Heart left ventricle (tissue), 16 donors: ENCODE measurements around the gene RBM5. TPM values are rescaled to one million over a fixed set of nuclear protein-coding genes. Genes with fewer than 3 reads are reported as not detected.
"Not testable (repeated sequence)": the region's sequence is repeated elsewhere in the genome, so short reads cannot be mapped to it uniquely, and the experiment has no call there.

Experiments used
- ATAC-seq, 4 donors: fragments of 200-7000 bp; cut with Tn5 transposase; one replicate each; pipeline ENCODE4 v1.9.1; 2020 to 2022; ENCODE audit warnings: moderate library complexity in 4 of 4, mild to moderate bottlenecking in 3 of 4, moderate number of reproducible peaks in 1 of 4
- DNase-seq, 5 donors: peaks; one replicate each; pipeline ENCODE4 v3.0.0-alpha.2; 2020
- H3K27ac ChIP-seq, 12 donors: fragments of 200-600 bp; sonication (generic) in 4 of 12; one replicate each; pipeline versions ENCODE4 v1.5.0 to v1.8.0; 2016 to 2022; ENCODE audit warnings: mild to moderate bottlenecking in 2 of 12
- H3K27me3 ChIP-seq, 9 donors: fragments of 200-600 bp; sonication (generic) in 2 of 9; one replicate each; pipeline versions ENCODE4 v1.5.1 to v1.8.0; 2016 to 2022; ENCODE audit warnings: mild to moderate bottlenecking in 3 of 9
- H3K36me3 ChIP-seq, 9 donors: fragments of 200-600 bp; sonication (generic) in 2 of 9; one replicate each; pipeline versions ENCODE4 v1.5.0 to v1.8.0; 2018 to 2022; ENCODE audit warnings: mild to moderate bottlenecking in 2 of 9
- H3K4me1 ChIP-seq, 12 donors: fragments of 200-600 bp; sonication (generic) in 4 of 12; one replicate each; pipeline versions ENCODE4 v1.5.0 to v1.8.0; 2016 to 2022; ENCODE audit warnings: mild to moderate bottlenecking in 3 of 12
- H3K4me3 ChIP-seq, 12 donors: fragments of 200-600 bp; sonication (generic) in 4 of 12; one replicate each; pipeline versions ENCODE4 v1.5.0 to v1.8.0; 2017 to 2022; ENCODE audit warnings: mild to moderate bottlenecking in 9 of 12, moderate library complexity in 4 of 12
- H3K9me3 ChIP-seq, 12 donors: fragments of 200-600 bp; sonication (generic) in 4 of 12; one replicate each; pipeline versions ENCODE4 v1.5.0 to v1.8.0; 2016 to 2022; ENCODE audit warnings: mild to moderate bottlenecking in 1 of 12
- POLR2A ChIP-seq, 2 donors: fragments of 450-650 bp; IDR thresholded peaks; one replicate each; pipeline ENCODE4 v1.6.1; 2017; ENCODE audit warnings: antibody characterized with exemption in 2 of 2, mild to moderate bottlenecking in 2 of 2, moderate library complexity in 2 of 2
- WGBS, 4 donors: extraction: QIAGEN DNeasy Blood & Tissue Kit in 2 of 4; methylation state at CpG; one replicate each; pipeline versions ENCODE4 v1.1.5 to v1.1.7; 2013 to 2018; 5-methylcytosine and 5-hydroxymethylcytosine counted together
- intact Hi-C, 10 donors: fragments of 100-400 bp; cut with DNase I; formaldehyde crosslinking; loops; one replicate each; pipeline versions ENCODE4 v1.11.1 to v1.14.2; 2022
- polyA plus RNA-seq, 2 donors: library from polyadenylated mRNA; stranded (reverse); fragments of 200-250 nt; gene quantifications; one replicate each; pipeline ENCODE4 v1.2.3, GENCODE V29; 2013
- total RNA-seq, 9 donors: library from RNA; depleted of rRNA in 2 of 9; stranded (reverse); fragments of >200 nt in 2 of 9; fragmentation: NEBNext Ultra II Directional in 3 of 9; extraction: Animal tissue kit (Norgen Biotek cat#: 25700) in 3 of 9; gene quantifications; one replicate each; pipeline versions ENCODE4 v1.1.0 to v1.2.4, GENCODE V29; 2016 to 2023
- TF ChIP-seq, protein P1 (sequence below), 12 donors: fragments of 200-600 bp; sonication (generic) in 4 of 12; IDR thresholded peaks; one replicate each; pipeline versions ENCODE4 v1.5.0 to v1.8.0; 2018 to 2022; ENCODE audit warnings: antibody characterized with exemption in 12 of 12, mild to moderate bottlenecking in 5 of 12
- donor health status: ischemic (EF 13 %, LVEDD 7.1; RV severe dilation, severe dysfunction).
- donor health status: healthy with polysubstance abuse.
- donor health status: DM: no; HTN: yes; CAD: no.
- donor health status: DM: no; HTN: no; CAD: no.
- donor health status: ischemic (EF 25% LVEDD 6.9; RV normal size, moderate dysfunction).
- donor health status: ischemic (EF 25% LVEDD 5.7; RV mildly dilated, moderate dysfunction).
- donor health status: healthy.
- donor health status: DM: yes; HTN: yes; CAD: no.
- donor health status: ischemic (EF 35%, LVEDD 5.7; RV mildly dilated, moderate dysfunction).
- donor health status: nonischemic (EF 11% LVEDD 7.7; RV severe dilation, severe dysfunction).
- donor health status: DM: yes; HTN: yes; CAD: no.
- donor health status: PGD.
- donor health status: ischemic (EF 29% LVEDD 5.4; RV normal size, mild dysfunction).
- donor health status: nonischemic (EF 23%, LVEDD 6.1; RV moderate dilation, normal function).

RBM5 gene
- total and polyA plus RNA-seq, 11 donors, result 32.5 to 77.3 (median 52.2) TPM

DNA sequence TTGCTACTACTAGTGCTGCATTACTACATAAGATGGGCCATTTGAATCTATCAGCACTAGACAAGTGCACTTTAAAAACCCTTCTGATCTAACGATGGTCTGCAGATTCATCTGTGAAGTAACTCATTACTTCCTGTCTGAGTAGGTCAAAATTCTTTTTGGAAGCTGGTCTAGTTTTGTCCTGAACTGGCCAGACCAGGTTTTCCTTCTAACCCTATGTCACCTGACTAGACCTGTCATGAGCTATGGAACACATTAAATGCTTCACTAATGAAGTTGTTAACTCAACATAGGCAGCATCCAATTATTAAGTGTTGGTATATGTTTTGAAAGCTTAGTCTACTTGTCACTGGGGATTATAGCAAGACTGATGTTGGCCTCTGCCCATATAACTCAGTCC is 10.1 kb upstream of the RBM5 start:
- Histone ChIP-seq H3K9me3 (no peaks in the 10 kb centered on the region), H3K27ac (no peak overlapping the region), H3K4me3 (no peak overlapping the region), H3K36me3 (peaks cover 0 to 50% (median 42%) of the 10 kb centered on the region in 9 donors), H3K4me1 (peaks cover 0 to 16% (median 0%) of the 10 kb centered on the region in 12 donors), H3K27me3 (no peaks in the 10 kb centered on the region)
- no peak for TF ChIP-seq POLR2A (IDR thresholded peaks at IDR 0.05)
- TF ChIP-seq, protein P1, sequence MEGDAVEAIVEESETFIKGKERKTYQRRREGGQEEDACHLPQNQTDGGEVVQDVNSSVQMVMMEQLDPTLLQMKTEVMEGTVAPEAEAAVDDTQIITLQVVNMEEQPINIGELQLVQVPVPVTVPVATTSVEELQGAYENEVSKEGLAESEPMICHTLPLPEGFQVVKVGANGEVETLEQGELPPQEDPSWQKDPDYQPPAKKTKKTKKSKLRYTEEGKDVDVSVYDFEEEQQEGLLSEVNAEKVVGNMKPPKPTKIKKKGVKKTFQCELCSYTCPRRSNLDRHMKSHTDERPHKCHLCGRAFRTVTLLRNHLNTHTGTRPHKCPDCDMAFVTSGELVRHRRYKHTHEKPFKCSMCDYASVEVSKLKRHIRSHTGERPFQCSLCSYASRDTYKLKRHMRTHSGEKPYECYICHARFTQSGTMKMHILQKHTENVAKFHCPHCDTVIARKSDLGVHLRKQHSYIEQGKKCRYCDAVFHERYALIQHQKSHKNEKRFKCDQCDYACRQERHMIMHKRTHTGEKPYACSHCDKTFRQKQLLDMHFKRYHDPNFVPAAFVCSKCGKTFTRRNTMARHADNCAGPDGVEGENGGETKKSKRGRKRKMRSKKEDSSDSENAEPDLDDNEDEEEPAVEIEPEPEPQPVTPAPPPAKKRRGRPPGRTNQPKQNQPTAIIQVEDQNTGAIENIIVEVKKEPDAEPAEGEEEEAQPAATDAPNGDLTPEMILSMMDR (IDR thresholded peaks at IDR 0.05), result no peak
- intact Hi-C loops, result no loop called here
- DNase-seq (no peak), ATAC-seq (no peak)
- WGBS, 4 donors, result 11 to 20% (median 14%) methylated on average over 1 of the region's 1 CpG

DNA sequence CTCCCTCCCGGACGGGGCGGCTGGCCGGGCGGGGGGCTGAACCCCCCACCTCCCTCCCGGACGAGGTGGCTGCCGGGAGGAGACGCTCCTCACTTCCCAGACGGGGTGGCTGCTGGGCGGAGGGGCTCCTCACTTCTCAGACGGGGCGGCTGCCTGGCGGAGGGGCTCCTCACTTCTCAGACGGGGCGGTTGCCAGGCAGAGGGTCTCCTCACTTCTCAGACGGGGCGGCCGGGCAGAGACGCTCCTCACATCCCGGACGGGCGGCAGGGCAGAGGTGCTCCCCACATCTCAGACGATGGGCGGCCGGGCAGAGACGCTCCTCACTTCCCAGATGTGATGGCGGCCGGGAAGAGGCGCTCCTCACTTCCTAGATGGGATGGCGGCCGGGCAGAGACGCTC is 3.8 kb upstream of the RBM5 start:
- H3K4me1 ChIP-seq, result peaks cover 0 to 21% (median 3%) of the 10 kb centered on the region in 12 donors
- WGBS, 4 donors, result 93 to 95% (median 94%) methylated on average over 12 to 26 of the region's 33 CpGs; no CpG with 5 or more reads in 1 of the 4 donors
- intact Hi-C loops, result loop anchor here in 1 of 10 donors (10.0 kb wide), 1 partner anchor 240 kb away; no protein-coding TSS in a partner anchor
- not testable (repeated sequence) for H3K27me3 ChIP-seq, H3K27ac ChIP-seq, ATAC-seq, DNase-seq, H3K9me3 ChIP-seq, H3K4me3 ChIP-seq, H3K36me3 ChIP-seq

DNA sequence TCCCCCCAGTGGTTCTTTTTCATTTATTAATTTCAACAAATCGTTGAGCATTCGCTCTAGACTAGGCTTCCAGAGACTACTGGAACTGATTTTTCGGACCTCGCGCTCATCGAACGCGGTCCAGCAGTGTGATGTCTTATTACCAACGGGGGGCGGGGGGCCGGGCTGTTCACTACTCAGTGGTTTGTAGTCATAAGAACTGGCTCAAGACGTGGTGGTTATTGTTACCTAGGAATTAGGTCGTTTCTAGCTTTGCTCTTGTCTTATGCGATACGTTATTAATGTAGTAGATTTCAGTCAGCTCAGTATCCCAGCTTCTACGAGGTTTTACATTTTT is 858 bp downstream of the RBM5 start:
- Histone ChIP-seq H3K27ac (peak overlapping the region; percentile 91 to 98 (median 96)), H3K4me3 (peak overlapping the region; percentile 61 to 99 (median 89)), H3K4me1 (peaks cover 2 to 33% (median 21%) of the 10 kb centered on the region in 12 donors), H3K36me3 (peaks cover 2 to 46% (median 43%) of the 10 kb centered on the region in 9 donors), H3K27me3 (no peaks in the 10 kb centered on the region), H3K9me3 (no peaks in the 10 kb centered on the region)
- intact Hi-C loops, result loop anchor here in 1 of 10 donors (10.0 kb wide), 1 partner anchor 245 kb away; no protein-coding TSS in a partner anchor
- DNase-seq (peak in 1 of 5 donors; percentile 8), ATAC-seq (peak in 3 of 4 donors; percentile 14 to 32 (median 16))
- WGBS, 4 donors, result 0 to 1% (median 0%) methylated on average over 16 of the region's 16 CpGs
- no peak for TF ChIP-seq POLR2A (IDR thresholded peaks at IDR 0.05)
- TF ChIP-seq, protein P1 (IDR thresholded peaks at IDR 0.05), result no peak

DNA sequence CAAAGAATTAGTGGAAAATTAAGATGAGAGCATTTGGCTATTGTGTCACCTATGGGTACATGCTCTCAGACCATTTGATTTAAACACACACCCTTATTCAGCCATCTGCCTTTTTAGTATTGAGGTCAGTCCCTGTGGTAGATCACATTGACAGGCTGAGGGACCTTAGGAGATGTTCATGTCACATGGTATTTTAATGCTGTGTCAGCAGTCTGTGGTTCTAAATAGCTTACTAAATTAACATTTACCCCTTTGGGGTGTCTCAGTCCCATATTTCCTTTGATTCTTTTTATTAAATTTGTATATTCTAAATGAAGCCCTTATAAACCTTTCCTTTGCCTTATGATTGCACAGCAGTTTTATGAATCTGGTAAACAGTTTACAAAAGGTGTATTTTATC is 2.3 kb downstream of the RBM5 start:
- no peaks in the 10 kb centered on the region for H3K9me3 ChIP-seq
- TF ChIP-seq, protein P1 (IDR thresholded peaks at IDR 0.05), result no peak
- TF ChIP-seq POLR2A (IDR thresholded peaks at IDR 0.05), result no peak
- H3K27ac ChIP-seq, result peak overlapping the region in 1 of 12 donors; percentile 98
- no peaks in the 10 kb centered on the region for H3K27me3 ChIP-seq
- peaks cover 3 to 60% (median 57%) of the 10 kb centered on the region in 9 donors for H3K36me3 ChIP-seq
- intact Hi-C loops, result no loop called here
- H3K4me1 ChIP-seq, result peaks cover 2 to 44% (median 22%) of the 10 kb centered on the region in 12 donors
- H3K4me3 ChIP-seq, result peak overlapping the region in 7 of 12 donors; percentile 83 to 94 (median 89)
- no peak for ATAC-seq
- no peak for DNase-seq
